Measurements from ENCODE around the gene ABCG2.
"Not testable (repeated sequence)": the region's sequence is repeated elsewhere in the genome, so short reads cannot be mapped to it uniquely, and the experiment has no call there.

The ABCG2 gene

DNA sequence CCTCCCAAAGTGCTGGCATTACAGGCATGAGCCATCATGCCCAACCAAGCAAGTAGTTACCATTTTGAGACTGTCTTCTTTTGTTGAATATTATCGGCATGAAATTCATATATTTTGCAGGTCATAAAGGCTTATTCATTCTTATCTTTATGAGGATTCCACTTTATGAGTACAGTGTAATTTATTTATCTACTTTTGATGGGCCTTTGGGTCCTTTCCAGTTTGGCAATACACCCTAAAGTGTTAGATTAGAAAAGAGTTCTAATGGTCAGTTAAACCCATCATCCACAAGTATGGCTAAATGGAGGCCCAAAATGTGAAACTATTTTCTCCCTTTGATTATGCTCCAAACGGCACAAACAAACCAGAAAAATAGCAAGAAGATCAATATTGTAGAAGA lies 10.9 kb upstream of the ABCG2 start:
- in situ Hi-C loops (cut with HindIII; ENCODE audit: low sequenced_read_pairs): no loop called here

DNA sequence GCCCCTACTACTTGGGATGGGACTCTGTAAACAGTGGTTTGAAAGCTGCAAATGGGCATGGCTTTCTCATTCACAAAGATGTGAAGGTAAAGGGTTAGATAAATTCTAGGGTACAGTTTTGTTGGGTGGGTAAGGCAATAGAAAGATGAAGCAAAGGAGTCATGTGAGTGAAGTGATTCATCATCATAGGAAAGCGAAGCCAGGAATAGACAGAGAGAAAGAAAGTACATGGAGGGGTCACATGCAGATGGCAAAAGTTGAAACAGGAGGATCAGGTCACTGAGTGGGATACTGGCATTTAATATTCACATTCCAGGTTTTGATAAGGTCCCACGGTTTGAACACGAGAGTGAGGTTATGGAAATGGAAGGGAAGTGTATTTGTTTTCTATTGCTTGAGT lies 8.2 kb upstream of the ABCG2 start:
- in situ Hi-C loops (cut with HindIII; ENCODE audit: low sequenced_read_pairs): no loop called here

GRCh38 chr4:88163336-88163735 lies 4.9 kb upstream of the ABCG2 start:
- in situ Hi-C loops (cut with HindIII; ENCODE audit: low sequenced_read_pairs): no loop called here

GRCh38 chr4:88162626-88163025 lies 4.2 kb upstream of the ABCG2 start:
- in situ Hi-C loops (cut with HindIII; ENCODE audit: low sequenced_read_pairs): no loop called here

DNA sequence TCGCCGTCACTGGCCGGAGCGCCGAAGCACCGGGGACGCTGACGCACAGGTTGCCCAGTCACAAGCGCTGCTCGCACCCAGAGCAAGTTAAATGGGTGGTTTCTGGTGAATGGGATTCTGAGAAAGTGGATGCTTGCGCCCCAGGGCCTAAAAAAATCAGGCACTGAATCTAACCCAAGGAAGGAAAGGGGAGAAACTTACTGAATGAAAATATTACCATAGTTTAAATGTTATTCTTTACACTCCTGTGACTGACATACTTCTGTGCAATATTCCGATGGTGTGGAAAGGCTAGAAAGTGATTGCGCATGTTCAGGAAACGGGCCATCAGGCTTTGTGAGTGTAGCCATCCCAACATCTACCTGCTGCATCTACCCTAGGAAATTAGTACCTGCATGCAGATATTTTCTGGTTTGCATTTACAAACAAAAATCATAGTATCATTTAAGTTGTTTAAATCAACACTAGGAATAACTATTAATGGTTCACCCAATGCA lies 838 bp upstream of the ABCG2 start:
- in situ Hi-C loops (cut with HindIII; ENCODE audit: low sequenced_read_pairs): no loop called here

GRCh38 chr4:88158038-88158488 lies 376 bp downstream of the ABCG2 start:
- in situ Hi-C loops (cut with HindIII; ENCODE audit: low sequenced_read_pairs): no loop called here

DNA sequence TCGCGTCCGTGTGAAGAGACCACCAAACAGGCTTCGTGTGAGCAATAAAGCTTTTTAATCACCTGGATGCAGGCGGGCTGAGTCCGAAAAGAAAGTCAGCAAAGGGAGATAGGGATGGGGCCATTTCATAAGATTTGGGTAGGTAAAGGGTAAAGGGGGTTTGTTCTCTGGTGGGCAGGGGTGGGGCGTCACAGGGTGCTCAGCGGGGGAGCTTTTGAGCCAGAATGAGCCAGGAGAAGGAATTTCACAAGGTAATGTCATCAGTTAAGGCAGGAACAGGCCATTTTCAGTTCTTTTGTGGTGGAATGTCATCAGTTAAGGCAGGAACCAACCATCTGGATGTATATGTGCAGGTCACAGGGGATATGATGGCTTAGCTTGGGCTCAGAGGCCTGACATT lies 6.1 kb downstream of the ABCG2 start:
- in situ Hi-C loops (cut with HindIII; ENCODE audit: low sequenced_read_pairs): not testable (repeated sequence)

- in situ Hi-C loops (cut with HindIII; ENCODE audit: low sequenced_read_pairs): no loop called here
Measured at GRCh38 chr4:88148560-88148959, 9.9 kb downstream of the ABCG2 start.

DNA sequence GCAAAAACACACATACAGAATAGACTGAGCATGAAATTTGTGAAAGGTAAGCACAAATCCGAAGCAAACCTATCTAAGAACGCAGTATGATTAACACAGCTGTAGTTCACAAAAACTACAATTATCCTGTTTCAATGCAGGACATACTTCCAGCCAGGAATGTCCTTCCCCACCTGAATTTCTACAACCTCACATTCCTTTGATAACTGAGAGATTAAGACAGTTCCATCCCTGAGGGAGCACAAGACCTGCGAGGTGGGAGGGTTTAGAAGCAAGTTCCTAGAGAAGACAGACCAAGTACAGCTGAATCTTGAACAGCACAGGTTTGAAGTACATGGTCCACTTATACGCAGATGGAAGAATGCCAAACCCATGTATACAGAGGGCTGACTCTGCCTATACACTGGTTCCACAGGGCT lies 10.6 kb downstream of the ABCG2 start:
- in situ Hi-C loops (cut with HindIII; ENCODE audit: low sequenced_read_pairs): no loop called here

DNA sequence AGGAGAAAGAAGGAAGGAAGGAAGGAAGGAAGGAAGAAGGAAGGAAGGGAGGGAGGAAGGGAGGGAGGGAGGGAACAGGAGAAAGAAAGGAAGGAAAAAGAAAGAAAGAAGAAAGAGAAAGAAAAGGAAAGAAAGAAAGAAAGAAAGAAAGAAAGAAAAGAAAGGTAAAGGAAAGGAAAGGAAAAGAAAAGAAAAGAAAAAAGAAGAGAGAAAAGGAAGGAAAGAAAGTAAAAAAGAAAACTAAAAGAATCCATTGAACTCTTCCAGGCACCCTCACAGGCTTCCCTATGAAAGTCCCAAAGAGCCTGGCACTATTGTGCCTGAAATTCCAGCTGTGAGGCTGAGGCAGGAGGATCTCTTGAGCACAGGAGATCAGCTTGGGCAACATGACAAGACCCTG lies 11.5 kb downstream of the ABCG2 start:
- in situ Hi-C loops (cut with HindIII; ENCODE audit: low sequenced_read_pairs): no loop called here

DNA sequence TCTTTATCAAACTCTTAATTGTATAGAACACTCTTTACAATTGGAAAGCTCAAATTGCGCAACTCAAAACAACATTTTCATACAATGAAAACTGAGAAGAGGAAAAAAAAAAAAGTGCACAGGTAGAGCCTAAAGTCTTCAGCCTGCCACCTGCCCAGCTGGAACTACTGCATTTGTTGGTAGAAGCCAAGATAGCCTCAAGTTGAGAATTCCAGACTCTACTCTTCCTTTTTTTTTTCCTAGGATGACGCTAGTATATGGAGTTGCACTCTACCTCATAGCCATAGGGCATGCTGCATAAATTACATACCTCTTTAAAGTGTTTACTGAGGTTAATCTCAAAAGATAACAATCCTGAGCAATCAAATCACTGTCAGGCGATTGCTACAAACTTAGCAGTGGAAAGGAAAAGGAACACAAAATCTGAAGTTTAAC lies 13.6 kb downstream of the ABCG2 start:
- in situ Hi-C loops (cut with HindIII; ENCODE audit: low sequenced_read_pairs): no loop called here

- in situ Hi-C loops (cut with HindIII; ENCODE audit: low sequenced_read_pairs): no loop called here
Measured at GRCh38 chr4:88144048-88144447, 14.4 kb downstream of the ABCG2 start.

- in situ Hi-C loops (cut with HindIII; ENCODE audit: low sequenced_read_pairs): no loop called here
Measured at GRCh38 chr4:88143504-88143903, 14.9 kb downstream of the ABCG2 start.

DNA sequence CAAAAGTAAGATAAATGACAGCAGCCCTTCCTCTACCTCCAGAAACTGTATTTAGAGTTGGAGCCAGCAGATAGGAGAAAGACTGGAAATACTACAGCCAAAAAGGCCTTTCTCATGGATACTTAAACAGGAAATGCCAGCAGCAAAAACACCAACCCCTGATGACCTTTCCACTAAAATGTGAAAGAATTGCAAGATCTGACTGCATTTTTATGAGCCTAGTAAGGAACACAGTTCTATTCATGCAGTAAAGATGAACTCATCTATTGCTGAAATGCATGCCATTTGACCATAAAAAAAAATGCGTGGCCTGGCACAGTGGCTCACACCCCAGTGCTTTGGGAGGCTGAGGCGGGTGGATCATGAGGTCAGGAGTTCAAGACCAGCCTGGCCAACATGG lies 19.9 kb downstream of the ABCG2 start:
- in situ Hi-C loops (cut with HindIII; ENCODE audit: low sequenced_read_pairs): no loop called here

DNA sequence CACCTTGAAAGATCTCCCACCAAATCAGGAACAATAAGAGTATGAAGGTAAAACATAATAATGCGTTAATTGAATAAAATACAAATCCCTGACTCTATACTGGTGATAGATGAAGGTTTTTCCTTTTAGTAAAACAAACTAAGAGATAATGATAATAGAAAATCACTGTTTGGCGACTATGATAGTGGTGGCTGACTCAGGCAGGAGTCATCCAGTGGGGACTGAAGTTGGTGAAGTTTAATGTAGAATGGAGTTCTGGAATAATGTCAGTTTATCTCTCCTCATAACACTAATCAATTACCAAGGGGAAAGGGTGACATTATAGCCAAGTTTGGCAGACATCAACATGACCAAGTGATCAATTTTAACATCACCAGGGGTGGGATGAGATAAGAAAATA lies 21.3 kb downstream of the ABCG2 start:
- in situ Hi-C loops (cut with HindIII; ENCODE audit: low sequenced_read_pairs): no loop called here

DNA sequence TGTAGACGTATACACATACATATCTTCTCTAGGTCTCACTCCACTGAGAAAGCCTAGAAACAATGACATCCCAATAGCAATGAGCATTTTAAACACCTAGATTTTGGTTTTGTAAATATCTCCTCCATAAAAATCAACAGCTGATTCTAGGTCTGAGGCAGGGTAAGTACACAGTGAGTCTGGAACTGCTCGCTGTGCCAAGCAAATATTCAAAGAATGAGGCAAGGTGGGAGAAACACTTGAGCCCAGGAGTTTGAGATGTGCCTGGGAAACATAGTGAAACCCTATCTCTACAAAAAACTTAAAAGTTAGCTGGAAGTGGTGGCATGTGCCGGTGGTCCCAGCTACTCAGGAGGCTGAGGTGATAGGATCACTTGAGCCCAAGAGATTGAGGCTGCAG lies 22.2 kb downstream of the ABCG2 start:
- in situ Hi-C loops (cut with HindIII; ENCODE audit: low sequenced_read_pairs): no loop called here

DNA sequence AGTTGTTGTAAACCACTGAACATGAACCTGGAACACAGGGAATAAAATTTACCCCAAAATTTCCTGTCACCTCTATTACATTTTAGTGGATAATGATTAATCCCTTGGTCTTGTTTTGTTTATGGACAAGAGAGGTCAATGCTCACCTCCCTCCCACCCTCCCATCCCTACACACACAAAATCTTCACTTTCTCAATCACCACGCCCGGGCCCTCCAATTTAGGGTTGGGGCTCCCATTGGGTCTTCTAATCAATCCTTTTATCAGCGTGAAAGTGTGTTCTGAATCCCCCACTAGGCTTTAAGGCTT lies 23.1 kb downstream of the ABCG2 start:
- in situ Hi-C loops (cut with HindIII; ENCODE audit: low sequenced_read_pairs): no loop called here

DNA sequence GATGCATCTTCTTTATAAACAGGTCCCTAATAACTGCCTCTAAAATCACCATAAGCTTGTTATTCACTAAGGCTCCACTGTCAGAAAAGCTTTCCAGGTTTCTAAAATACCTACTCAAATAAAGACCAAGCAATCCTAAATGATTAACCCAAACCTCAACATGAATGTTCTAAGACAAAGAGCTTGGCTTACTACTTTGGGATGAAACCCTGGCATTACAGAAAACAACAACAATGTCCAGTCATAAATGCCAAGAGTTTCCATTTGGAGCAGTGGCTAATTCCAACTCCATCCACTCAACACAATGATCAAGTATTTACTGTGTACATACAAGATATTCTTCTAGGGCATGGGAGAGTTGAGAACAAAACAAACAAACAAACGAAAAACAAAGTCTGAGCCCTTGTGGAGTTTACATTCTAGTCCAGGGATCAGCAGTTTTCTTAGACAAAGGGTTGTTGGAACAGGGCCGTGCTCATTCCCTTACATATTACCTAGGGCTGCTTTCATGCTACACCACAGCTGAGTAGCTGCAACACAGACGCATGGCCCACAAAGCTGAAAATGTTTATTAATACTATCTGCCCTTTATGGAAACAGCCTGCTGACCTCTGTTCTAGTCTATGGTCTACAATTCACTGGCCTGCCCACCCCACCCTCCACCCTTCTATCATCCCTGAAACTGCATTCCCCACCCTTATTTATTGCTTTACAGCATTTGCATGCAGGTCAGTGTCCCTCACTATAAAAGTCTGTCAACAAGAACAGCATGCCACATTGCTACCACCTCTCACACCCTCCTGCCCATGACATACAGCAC lies 23.7 kb downstream of the ABCG2 start:
- in situ Hi-C loops (cut with HindIII; ENCODE audit: low sequenced_read_pairs): no loop called here

- in situ Hi-C loops (cut with HindIII; ENCODE audit: low sequenced_read_pairs): no loop called here
Measured at GRCh38 chr4:88134111-88134510, 24.3 kb downstream of the ABCG2 start.

- in situ Hi-C loops (cut with HindIII; ENCODE audit: low sequenced_read_pairs): no loop called here
Measured at GRCh38 chr4:88130544-88131305, 27.7 kb downstream of the ABCG2 start.

DNA sequence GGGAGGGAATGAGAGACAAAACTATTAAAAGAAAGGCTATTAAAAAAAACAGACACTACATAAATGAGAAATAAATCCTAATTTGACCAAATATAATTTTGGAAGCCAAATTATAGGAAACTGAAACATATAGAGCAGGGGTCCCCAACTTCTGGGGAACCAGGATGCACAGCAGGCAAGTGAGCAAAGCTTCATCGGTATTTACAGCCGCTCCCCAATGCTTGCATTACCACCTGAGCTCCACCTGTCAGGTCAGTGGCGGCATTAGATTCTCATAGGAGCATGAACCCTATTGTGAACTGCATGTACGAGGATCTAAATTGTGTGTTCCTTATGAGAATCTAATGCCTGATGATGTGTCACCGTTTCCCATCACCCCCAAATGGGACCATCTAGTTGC lies 28.4 kb downstream of the ABCG2 start:
- in situ Hi-C loops (cut with HindIII; ENCODE audit: low sequenced_read_pairs): no loop called here

DNA sequence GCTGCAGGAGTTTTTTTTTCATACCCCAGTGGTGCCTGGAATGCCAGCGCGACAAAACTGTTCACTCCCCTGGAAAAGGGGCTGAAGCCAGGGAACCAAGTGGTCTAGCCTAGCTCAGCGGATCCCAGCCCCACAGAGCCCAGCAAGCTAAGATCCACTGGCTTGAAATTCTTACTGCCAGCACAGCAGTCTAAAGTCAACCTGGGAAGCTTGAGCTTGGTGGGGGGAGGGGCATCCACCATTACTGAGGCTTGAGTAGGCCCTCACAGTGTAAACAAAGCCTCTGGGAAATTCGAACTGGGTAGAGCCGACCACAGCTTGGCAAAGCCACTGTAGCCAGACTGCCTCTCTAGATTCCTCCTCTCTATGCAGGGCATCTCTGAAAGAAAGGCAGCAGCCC lies 36.2 kb downstream of the ABCG2 start:
- in situ Hi-C loops (cut with HindIII; ENCODE audit: low sequenced_read_pairs): not testable (repeated sequence)

All from DLD1 (cell line).